SJCRH30 (cell line): ENCODE data around the gene KCNH3. TPM values are rescaled to one million over a fixed set of nuclear protein-coding genes. Genes with fewer than 3 reads are reported as not detected.
"Not testable (repeated sequence)": the region's sequence is repeated elsewhere in the genome, so short reads cannot be mapped to it uniquely, and the experiment has no call there.

Experiments
- DNase-seq, 2 experiments: peaks; one replicate each; pipeline ENCODE4 v3.0.0-alpha.2; 2015 to 2020
- H3K27ac ChIP-seq: fragments of 250-450 bp; sonication (Bioruptor Pico); 2 replicates; pipeline ENCODE4 v1.5.1; 2020; ENCODE audit warnings: mild to moderate bottlenecking, moderate library complexity
- H3K27me3 ChIP-seq: fragments of 250-450 bp; sonication (Bioruptor Pico); 2 replicates; pipeline ENCODE4 v1.5.1; 2020; ENCODE audit warnings: mild to moderate bottlenecking, moderate library complexity
- H3K36me3 ChIP-seq: fragments of 250-450 bp; sonication (Bioruptor Pico); 2 replicates; pipeline ENCODE4 v1.5.1; 2020; ENCODE audit warnings: mild to moderate bottlenecking, moderate library complexity
- H3K4me1 ChIP-seq: fragments of 250-450 bp; sonication (Bioruptor Pico); 2 replicates; pipeline ENCODE4 v1.5.1; 2020; ENCODE audit warnings: mild to moderate bottlenecking, moderate library complexity
- H3K4me3 ChIP-seq: fragments of 250-450 bp; sonication (Bioruptor Pico); 2 replicates; pipeline ENCODE4 v1.5.1; 2020; ENCODE audit warnings: mild to moderate bottlenecking, moderate library complexity
- H3K9me3 ChIP-seq: fragments of 250-450 bp; sonication (Bioruptor Pico); replicated peaks from 2 replicates; pipeline ENCODE4 v1.5.1; 2020; ENCODE audit warnings: mild to moderate bottlenecking, moderate library complexity
- total RNA-seq: library from RNA; depleted of rRNA; stranded (reverse); fragments of >200 nt; shearing (Covaris generic); gene quantifications from 2 replicates; pipeline ENCODE4 v1.2.3, GENCODE V29; 2014; rRNA removed

Gene KCNH3
- total RNA-seq, 1 experiment from 2014 or later: 0.12 TPM

DNA sequence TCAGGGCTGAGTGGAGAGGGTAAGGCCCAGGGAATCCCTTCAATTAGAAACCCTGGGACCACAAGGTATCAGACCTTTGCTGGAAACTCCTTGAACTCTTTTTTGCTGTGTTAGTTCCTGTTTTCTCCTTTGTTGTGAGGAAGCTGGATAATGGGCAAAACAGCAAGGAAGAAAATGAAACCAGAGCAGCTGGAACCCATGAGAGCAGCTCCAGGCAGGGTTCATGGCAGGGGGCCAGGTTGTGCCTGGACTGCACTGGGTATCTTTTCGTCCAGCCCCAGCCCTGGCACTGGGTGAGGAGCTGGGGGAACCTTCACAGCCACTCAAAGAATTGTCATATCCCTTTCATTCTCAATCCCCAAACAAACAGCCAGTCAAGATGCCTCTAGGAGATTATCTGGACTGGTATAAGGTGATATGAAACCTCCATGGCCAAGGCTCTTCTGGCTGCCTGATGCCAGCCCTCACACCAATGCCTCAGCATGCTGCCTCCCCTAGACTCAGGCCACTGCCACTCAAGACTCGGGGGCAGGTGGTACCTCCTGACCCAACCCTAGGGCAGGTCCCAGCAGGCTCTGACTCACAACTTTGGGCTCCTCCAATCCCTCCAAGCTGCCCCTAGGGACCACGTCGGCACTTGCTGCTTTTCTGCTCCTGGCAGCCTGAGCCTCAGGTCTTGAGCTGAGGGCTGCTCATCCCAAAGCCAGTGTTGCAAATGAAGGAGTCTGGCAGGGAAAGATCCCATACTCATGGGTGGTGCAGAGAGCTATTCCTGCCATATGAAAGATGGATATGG lies 50.1 kb downstream of the KCNH3 start:
- H3K36me3 ChIP-seq: peaks cover 7% of the 10 kb centered on the region; the same call in 1 of the 2 replicates
- no peak overlapping the region for H3K27ac ChIP-seq
- DNase-seq: peak; percentile 48 to 63
- H3K4me1 ChIP-seq: peaks cover 7% of the 10 kb centered on the region
- no peak overlapping the region for H3K4me3 ChIP-seq
- H3K9me3 ChIP-seq: no peaks in the 10 kb centered on the region
- no peaks in the 10 kb centered on the region for H3K27me3 ChIP-seq

DNA sequence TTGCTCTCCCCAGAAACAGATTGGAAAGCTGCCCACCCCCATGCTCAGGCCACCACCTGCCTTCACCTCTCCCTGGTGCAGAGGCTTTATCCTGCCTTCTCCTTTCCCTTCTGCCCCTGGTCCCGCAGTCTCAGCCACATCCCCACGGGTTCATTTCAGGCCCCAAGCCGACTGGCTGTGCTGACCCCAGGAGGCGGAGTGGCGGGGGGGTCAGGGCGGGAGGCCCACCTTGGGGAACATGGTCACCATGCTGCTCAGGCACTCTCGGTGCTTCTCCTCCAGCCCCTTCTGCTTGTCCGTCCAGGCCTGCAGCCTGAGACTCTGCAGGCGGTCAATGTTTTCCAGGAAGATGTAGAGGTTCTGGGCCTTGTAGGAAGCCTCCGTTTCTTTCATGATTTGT lies 59.7 kb downstream of the KCNH3 start:
- no peaks in the 10 kb centered on the region for H3K4me1 ChIP-seq
- no peak overlapping the region for H3K4me3 ChIP-seq
- 0 out of 2 replicates have a peak, but pooled peaks cover 2% of the 10 kb centered on the region for H3K36me3 ChIP-seq
- no peak for DNase-seq
- peaks cover 3% of the 10 kb centered on the region; the same call in 1 of the 2 replicates for H3K9me3 ChIP-seq
- no peak overlapping the region for H3K27ac ChIP-seq
- no peaks in the 10 kb centered on the region for H3K27me3 ChIP-seq

DNA sequence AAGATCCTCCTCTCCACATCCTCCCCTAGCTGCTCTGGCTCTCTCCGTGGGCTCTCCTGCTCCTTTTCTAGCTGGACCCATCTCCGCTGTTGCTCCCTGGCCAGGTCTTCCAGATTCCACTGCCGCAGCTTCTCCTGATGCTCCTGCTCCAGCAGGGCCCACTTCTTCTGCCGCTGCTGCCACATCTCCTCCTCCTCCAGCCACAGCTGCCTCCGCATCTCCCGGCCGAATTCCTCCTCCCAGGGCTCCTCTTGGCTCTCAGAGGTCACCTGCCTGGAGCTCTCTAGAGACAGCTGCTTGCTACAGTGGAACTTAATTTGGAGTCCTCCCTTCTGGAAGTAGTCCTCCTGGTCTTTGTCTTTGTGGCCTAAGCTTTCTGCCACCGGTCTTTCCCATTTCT lies 61.1 kb downstream of the KCNH3 start:
- no peak for DNase-seq
- H3K9me3 ChIP-seq: peaks cover 3% of the 10 kb centered on the region; the same call in 1 of the 2 replicates
- no peaks in the 10 kb centered on the region for H3K36me3 ChIP-seq
- no peak overlapping the region for H3K27ac ChIP-seq
- H3K4me3 ChIP-seq: no peak overlapping the region
- peaks cover 4% of the 10 kb centered on the region for H3K4me1 ChIP-seq
- H3K27me3 ChIP-seq: no peaks in the 10 kb centered on the region

DNA sequence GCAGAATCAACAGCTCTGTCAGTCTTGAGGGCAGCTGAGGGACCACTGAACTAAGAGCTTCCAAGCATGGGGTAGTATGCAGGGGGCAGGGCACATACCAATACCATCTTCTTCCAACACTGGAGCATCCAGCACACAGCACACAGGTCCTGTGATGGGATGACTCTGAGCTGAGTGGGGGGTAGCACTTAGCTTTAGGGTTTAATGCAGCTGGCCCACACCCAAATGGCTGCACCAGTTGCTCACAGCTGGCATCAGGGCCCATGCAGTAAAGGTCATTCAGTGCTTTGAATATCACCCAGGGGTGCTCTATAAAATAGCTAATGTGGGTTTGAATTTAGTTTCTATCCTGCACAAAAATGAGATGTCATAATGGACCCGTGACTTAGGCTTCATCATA lies 64.9 kb downstream of the KCNH3 start:
- no peak overlapping the region for H3K27ac ChIP-seq
- H3K4me3 ChIP-seq: no peak overlapping the region
- H3K9me3 ChIP-seq: no peaks in the 10 kb centered on the region
- H3K36me3 ChIP-seq: no peaks in the 10 kb centered on the region
- DNase-seq: no peak
- no peaks in the 10 kb centered on the region for H3K27me3 ChIP-seq
- peaks cover 7% of the 10 kb centered on the region for H3K4me1 ChIP-seq

DNA sequence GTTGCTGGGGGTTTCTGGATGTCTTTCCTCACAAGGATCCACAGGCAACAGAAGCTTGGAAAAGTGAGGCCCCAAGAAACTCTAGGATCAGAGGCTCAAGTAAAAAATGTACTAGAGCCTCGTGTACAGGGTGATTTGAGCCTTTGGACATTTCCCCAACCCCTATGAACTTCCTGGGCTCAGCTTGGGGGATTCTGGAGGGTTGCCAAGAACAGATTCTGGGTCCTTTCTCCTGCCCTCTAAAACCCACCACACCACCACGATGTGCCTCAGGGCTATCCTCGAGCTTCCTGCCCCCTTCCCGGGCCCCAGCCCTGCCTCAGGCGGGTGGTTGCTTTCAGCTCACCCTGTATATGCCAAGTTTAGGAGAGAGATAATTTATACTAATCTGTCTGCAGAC lies 66.0 kb downstream of the KCNH3 start:
- peak; percentile 37 to 61 for DNase-seq
- peaks cover 7% of the 10 kb centered on the region for H3K4me1 ChIP-seq
- H3K27ac ChIP-seq: no peak overlapping the region
- no peaks in the 10 kb centered on the region for H3K27me3 ChIP-seq
- H3K4me3 ChIP-seq: no peak overlapping the region
- H3K36me3 ChIP-seq: no peaks in the 10 kb centered on the region
- no peaks in the 10 kb centered on the region for H3K9me3 ChIP-seq

DNA sequence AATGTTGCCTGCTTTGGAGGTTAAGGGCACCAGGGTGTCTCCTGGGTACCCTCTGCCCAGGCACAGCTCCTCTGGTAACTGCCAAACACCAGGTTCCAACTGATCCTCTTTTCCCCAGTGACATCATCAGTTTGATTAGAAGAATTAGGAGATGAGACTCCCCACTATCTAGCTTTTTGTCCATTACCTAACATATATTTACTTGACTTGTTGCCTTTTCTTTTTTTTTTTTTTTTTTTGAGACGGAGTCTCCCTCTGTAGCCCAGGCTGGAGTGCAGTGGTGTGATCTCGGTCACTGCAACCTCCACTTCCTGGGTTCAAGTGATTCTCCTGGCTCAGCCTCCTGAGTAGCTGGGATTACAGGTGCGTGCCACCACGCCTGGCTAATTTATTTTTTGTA lies 66.7 kb downstream of the KCNH3 start, which contains the start of gene FAM186B:
Gene FAM186B, minus strand, starts transcription at position 101 of the 400 bp plus-strand sequence. CDS start 162 bp downstream, outside the sequence.
- H3K27ac ChIP-seq, H3K9me3 ChIP-seq, H3K36me3 ChIP-seq, DNase-seq, H3K27me3 ChIP-seq, H3K4me3 ChIP-seq, H3K4me1 ChIP-seq: not testable (repeated sequence)

Other genes with a start within 250 kb of the KCNH3 start
- 1.7 and 3.9 TPM in 2 replicates for gene PRPH, start 243.9 kb upstream of the KCNH3 start, total RNA-seq
- 79.4 and 87.0 TPM in 2 replicates for gene TROAP, start 215.8 kb upstream of the KCNH3 start, total RNA-seq
- gene C1QL4, start 201.8 kb upstream of the KCNH3 start, total RNA-seq: 1.7 and 2.1 TPM in 2 replicates
- 10.7 and 11.9 TPM in 2 replicates for gene DNAJC22, start 192.1 kb upstream of the KCNH3 start, total RNA-seq
- 67.6 and 72.6 TPM in 2 replicates for gene SPATS2, start 171.6 kb upstream of the KCNH3 start, total RNA-seq
- 55.9 and 57.0 TPM in 2 replicates for gene MCRS1, start 29.1 kb downstream of the KCNH3 start, total RNA-seq
- 0.10 and 0.18 TPM in 2 replicates for gene FAM186B, start 66.6 kb downstream of the KCNH3 start, total RNA-seq
- 4.4 and 4.9 TPM in 2 replicates for gene PRPF40B, start 84.5 kb downstream of the KCNH3 start, total RNA-seq
- gene FMNL3, start 168.4 kb downstream of the KCNH3 start, total RNA-seq: 33.0 and 39.2 TPM in 2 replicates
- 400 TPM in 2 replicates for gene TMBIM6, start 202.5 kb downstream of the KCNH3 start, total RNA-seq